Nephron (organoid): ENCODE measurements around the gene ACAD8.

Experiments used
- H3K27ac Mint-ChIP-seq, 3 experiments: 2 replicates each; pipeline ENCODE4 v1.8.0; 2020; ENCODE audit warnings: mixed read lengths in 3 of 3, mild to moderate bottlenecking in 2 of 3, moderate library complexity in 1 of 3
- H3K27me3 Mint-ChIP-seq: 2 replicates; pipeline ENCODE4 v1.8.0; 2021; ENCODE audit warnings: low read depth, mild to moderate bottlenecking, moderate library complexity, mixed read lengths
- H3K36me3 Mint-ChIP-seq: 2 replicates; pipeline ENCODE4 v1.8.0; 2020; ENCODE audit warnings: low read depth, mixed read lengths
- H3K4me1 Mint-ChIP-seq: 2 replicates; pipeline ENCODE4 v1.8.0; 2020; ENCODE audit warnings: mixed read lengths
- H3K4me3 Mint-ChIP-seq, 3 experiments: 2 replicates each; pipeline ENCODE4 v1.8.0; 2020; ENCODE audit warnings: mild to moderate bottlenecking in 3 of 3, mixed read lengths in 3 of 3, moderate library complexity in 2 of 3
- H3K9me3 Mint-ChIP-seq: 2 replicates; pipeline ENCODE4 v1.8.0; 2020; ENCODE audit warnings: mixed read lengths
- CTCF ChIP-seq, 3 experiments: fragments of 200-600 bp; sonication (generic); IDR thresholded peaks; one replicate each; pipeline ENCODE4 v1.5.0; 2021; ENCODE audit warnings: antibody characterized with exemption in 3 of 3; ENCODE audit not compliant: unreplicated experiment in 3 of 3

ACAD8 gene

GRCh38 chr11:134228625-134229024, 24.7 kb upstream of the ACAD8 start:
- no peak for TF ChIP-seq CTCF (IDR thresholded peaks at IDR 0.05; ENCODE audit: unreplicated experiment in 3 of 3)
- Mint-ChIP-seq H3K4me1 (peaks cover 50% of the 10 kb centered on the region), H3K4me3 (no peak overlapping the region), H3K36me3 (no peaks in the 10 kb centered on the region), H3K9me3 (no peaks in the 10 kb centered on the region), H3K27ac (no peak overlapping the region), H3K27me3 (no peaks in the 10 kb centered on the region)

- no peak for TF ChIP-seq CTCF (IDR thresholded peaks at IDR 0.05; ENCODE audit: unreplicated experiment in 3 of 3)
- Mint-ChIP-seq H3K4me3 (peak overlapping the region; percentile 1 to 60 (median 37)), H3K27me3 (no peaks in the 10 kb centered on the region), H3K36me3 (peaks cover under 1% of the 10 kb centered on the region), H3K9me3 (no peaks in the 10 kb centered on the region), H3K4me1 (peaks cover 50% of the 10 kb centered on the region), H3K27ac (peak overlapping the region; percentile 9 to 17 (median 9))
Measured at GRCh38 chr11:134229126-134229790, 24.1 kb upstream of the ACAD8 start.

GRCh38 chr11:134230339-134230738, 23.0 kb upstream of the ACAD8 start:
- peaks cover 46% of the 10 kb centered on the region for H3K4me1 Mint-ChIP-seq
- TF ChIP-seq CTCF (IDR thresholded peaks at IDR 0.05; ENCODE audit: unreplicated experiment in 3 of 3): no peak
- peak overlapping the region in 2 of 3 experiments; percentile 51 to 59 for H3K27ac Mint-ChIP-seq
- H3K36me3 Mint-ChIP-seq: peaks cover 10% of the 10 kb centered on the region
- H3K27me3 Mint-ChIP-seq: no peaks in the 10 kb centered on the region
- H3K4me3 Mint-ChIP-seq: peak overlapping the region in 1 of 3 experiments; percentile 9
- no peaks in the 10 kb centered on the region for H3K9me3 Mint-ChIP-seq

GRCh38 chr11:134231958-134232659, 21.3 kb upstream of the ACAD8 start:
- peaks cover 32% of the 10 kb centered on the region for H3K4me1 Mint-ChIP-seq
- no peak overlapping the region for H3K4me3 Mint-ChIP-seq
- no peak for TF ChIP-seq CTCF (IDR thresholded peaks at IDR 0.05; ENCODE audit: unreplicated experiment in 3 of 3)
- H3K27me3 Mint-ChIP-seq: no peaks in the 10 kb centered on the region
- no peaks in the 10 kb centered on the region for H3K9me3 Mint-ChIP-seq
- peak overlapping the region in 1 of 3 experiments; percentile 38 for H3K27ac Mint-ChIP-seq
- peaks cover 18% of the 10 kb centered on the region for H3K36me3 Mint-ChIP-seq

GRCh38 chr11:134233729-134234179, 19.6 kb upstream of the ACAD8 start:
- Mint-ChIP-seq H3K9me3 (no peaks in the 10 kb centered on the region), H3K4me3 (no peak overlapping the region), H3K27me3 (no peaks in the 10 kb centered on the region), H3K36me3 (peaks cover 30% of the 10 kb centered on the region), H3K4me1 (peaks cover 23% of the 10 kb centered on the region), H3K27ac (no peak overlapping the region)
- no peak for TF ChIP-seq CTCF (IDR thresholded peaks at IDR 0.05; ENCODE audit: unreplicated experiment in 3 of 3)
